ENCODE measurements around the gene KDM2A. TPM values are rescaled to one million over a fixed set of nuclear protein-coding genes. Genes with fewer than 3 reads are reported as not detected.

The KDM2A gene
- total RNA-seq, 1 experiment from 2014 or later = 121 TPM

DNA sequence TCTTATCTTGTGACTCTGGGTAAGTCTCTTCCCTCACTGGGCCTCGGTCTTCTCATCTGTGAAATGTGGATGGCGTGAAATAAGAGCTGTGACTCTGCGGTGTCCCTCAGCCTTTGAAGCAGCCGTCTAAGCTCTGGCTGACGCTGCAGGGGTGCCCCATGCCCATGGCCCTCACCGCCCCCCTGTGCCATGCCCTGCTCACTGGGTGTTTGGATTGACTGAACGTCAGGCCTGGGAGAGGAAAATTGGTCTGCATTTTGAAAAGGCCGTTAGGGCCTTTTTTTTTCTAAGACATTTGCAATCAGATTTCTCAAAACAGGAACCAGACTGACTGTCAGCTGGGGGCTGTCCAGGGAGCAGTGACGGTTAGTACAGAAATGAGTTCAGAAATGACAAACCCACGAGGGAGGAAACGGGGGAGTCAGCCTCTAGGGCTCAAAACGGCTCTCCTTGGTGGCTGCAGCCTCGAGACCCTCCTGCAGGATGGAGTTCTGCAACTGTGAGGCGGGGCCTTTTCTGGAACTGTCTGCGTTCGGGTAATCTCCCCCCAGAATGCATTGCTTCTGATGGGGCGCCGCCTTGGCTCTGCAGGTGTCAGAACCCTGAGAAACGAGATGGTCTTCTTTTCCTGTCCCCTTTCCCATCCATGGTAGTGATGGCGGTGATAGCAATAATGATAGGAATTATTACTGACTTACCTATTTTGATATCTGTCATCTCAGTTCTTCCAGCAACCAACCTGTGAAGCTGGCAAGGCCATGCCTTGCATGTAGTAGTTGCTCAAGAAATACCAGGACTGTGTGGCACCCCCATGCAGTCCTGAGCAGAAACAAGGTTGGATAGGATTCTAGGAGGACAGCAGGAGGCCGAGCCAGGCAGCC, 149.3 kb downstream of the KDM2A start:
- Histone ChIP-seq H3K9me3 (ENCODE audit: low read depth, low read length, poor library complexity, severe bottlenecking) (no peaks in the 10 kb centered on the region), H3K4me1 (ENCODE audit: insufficient read depth, low read length, poor library complexity, severe bottlenecking) (peaks cover 68% of the 10 kb centered on the region), H3K27me3 (replicated peaks; ENCODE audit: insufficient read depth, low read depth, low read length, poor library complexity) (no peaks in the 10 kb centered on the region), H3K4me3 (ENCODE audit: low read depth, low read length, poor library complexity, severe bottlenecking) (peak overlapping the region; percentile 95), H3K27ac (ENCODE audit: low read depth, low read length, poor library complexity, severe bottlenecking) (peak overlapping the region; percentile 83), H3K36me3 (ENCODE audit: insufficient read depth, low read length, poor library complexity, severe bottlenecking) (peaks cover 21% of the 10 kb centered on the region)
- TF ChIP-seq EZH2 (IDR thresholded peaks at IDR 0.05; ENCODE audit: borderline replicate concordance, low read depth, low read length, poor library complexity, severe bottlenecking) = no peak
- TF ChIP-seq, protein P1, sequence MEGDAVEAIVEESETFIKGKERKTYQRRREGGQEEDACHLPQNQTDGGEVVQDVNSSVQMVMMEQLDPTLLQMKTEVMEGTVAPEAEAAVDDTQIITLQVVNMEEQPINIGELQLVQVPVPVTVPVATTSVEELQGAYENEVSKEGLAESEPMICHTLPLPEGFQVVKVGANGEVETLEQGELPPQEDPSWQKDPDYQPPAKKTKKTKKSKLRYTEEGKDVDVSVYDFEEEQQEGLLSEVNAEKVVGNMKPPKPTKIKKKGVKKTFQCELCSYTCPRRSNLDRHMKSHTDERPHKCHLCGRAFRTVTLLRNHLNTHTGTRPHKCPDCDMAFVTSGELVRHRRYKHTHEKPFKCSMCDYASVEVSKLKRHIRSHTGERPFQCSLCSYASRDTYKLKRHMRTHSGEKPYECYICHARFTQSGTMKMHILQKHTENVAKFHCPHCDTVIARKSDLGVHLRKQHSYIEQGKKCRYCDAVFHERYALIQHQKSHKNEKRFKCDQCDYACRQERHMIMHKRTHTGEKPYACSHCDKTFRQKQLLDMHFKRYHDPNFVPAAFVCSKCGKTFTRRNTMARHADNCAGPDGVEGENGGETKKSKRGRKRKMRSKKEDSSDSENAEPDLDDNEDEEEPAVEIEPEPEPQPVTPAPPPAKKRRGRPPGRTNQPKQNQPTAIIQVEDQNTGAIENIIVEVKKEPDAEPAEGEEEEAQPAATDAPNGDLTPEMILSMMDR (conservative IDR thresholded peaks at IDR 0.05; ENCODE audit: low read depth, low read length) = no peak
- intact Hi-C loops (cut with micrococcal nuclease; ENCODE audit: unreplicated experiment) = no loop called here
- CTCF ChIA-PET = interaction anchor here (1.2 kb wide), 1 partner anchor 49 kb away, joined by 4 read pairs; no protein-coding TSS in a partner anchor
- BruUV-seq (replicated peaks) = no TSS peak
- POLR2A ChIA-PET (ENCODE audit: low non-redundant PET) = interaction anchor here (0.7 kb wide), 1 partner anchor 15 kb away, joined by 3 read pairs; no protein-coding TSS in a partner anchor
- DNase-seq (ENCODE audit: low spot score) = no peak

DNA sequence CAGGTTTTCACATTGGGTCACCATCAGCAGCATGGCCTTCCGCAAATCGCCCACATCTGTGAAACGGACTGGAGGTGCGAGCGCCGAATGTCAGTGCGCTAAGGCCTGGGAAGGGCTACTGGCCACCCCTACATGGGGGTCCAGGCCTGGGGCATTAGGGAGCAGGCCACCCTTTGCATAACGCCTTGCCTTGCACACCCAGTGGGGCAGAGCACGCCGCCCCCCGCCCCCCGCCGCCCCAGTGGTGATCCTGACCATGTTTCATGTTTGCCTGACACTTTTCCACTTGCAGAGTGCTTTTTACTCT, 149.9 kb downstream of the KDM2A start:
- H3K36me3 ChIP-seq (ENCODE audit: insufficient read depth, low read length, poor library complexity, severe bottlenecking) = peaks cover 21% of the 10 kb centered on the region
- DNase-seq (ENCODE audit: low spot score) = no peak
- TF ChIP-seq, protein P1 (conservative IDR thresholded peaks at IDR 0.05; ENCODE audit: low read depth, low read length) = no peak
- no peak for TF ChIP-seq EZH2 (IDR thresholded peaks at IDR 0.05; ENCODE audit: borderline replicate concordance, low read depth, low read length, poor library complexity, severe bottlenecking)
- no TSS peak for BruUV-seq (replicated peaks)
- peak overlapping the region; percentile 83 for H3K27ac ChIP-seq (ENCODE audit: low read depth, low read length, poor library complexity, severe bottlenecking)
- peaks cover 74% of the 10 kb centered on the region for H3K4me1 ChIP-seq (ENCODE audit: insufficient read depth, low read length, poor library complexity, severe bottlenecking)
- H3K27me3 ChIP-seq (replicated peaks; ENCODE audit: insufficient read depth, low read depth, low read length, poor library complexity) = no peaks in the 10 kb centered on the region
- POLR2A ChIA-PET (ENCODE audit: low non-redundant PET) = no interaction called here
- H3K9me3 ChIP-seq (ENCODE audit: low read depth, low read length, poor library complexity, severe bottlenecking) = no peaks in the 10 kb centered on the region
- intact Hi-C loops (cut with micrococcal nuclease; ENCODE audit: unreplicated experiment) = no loop called here
- CTCF ChIA-PET = no interaction called here
- H3K4me3 ChIP-seq (ENCODE audit: low read depth, low read length, poor library complexity, severe bottlenecking) = no peak overlapping the region

DNA sequence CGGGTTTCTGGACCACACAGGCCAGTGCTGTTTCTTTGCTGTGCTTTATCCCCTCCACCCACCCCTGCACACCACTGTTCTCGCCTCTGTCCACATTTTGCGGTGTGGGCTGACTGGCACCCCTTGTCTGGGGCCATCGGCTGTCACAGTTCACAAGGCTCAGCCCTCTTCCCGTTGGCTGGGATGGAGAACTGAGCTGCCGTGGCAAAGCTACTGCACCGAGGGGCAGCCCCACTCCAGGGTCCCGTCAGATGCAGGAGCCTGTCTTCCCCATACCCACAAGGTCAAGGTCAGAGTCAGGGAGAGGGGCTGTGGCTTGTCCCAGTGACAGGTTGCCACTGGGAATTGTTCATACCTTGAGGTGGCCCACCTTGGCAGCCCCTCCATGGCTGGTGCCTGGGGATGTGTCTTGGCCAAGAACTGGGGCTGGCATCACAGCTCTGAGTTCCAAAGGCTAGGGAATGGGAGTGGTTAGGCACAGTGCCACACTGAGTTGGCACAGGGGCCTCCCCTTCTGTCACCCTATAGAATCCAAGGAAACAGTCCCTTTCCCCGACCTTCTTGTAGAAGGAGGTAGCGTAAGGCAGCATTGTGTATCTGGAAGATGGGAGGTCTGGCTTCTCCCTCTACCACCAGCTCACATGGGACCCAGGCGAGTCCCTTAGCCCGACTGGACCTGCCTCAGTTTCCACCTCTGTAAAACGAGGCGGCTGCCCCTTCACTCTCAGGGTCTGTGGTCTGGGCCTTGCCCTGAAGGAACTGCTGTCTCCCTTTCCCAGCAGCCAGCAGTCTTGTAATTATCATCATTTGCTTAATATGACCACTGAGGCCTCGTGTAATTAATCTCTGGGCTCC, 150.6 kb downstream of the KDM2A start:
- DNase-seq (ENCODE audit: low spot score) = peak; percentile 85

More for the DNA sequence above, 150.6 kb downstream of the KDM2A start:
- H3K4me1 ChIP-seq (ENCODE audit: insufficient read depth, low read length, poor library complexity, severe bottlenecking) = peaks cover 79% of the 10 kb centered on the region
- H3K4me3 ChIP-seq (ENCODE audit: low read depth, low read length, poor library complexity, severe bottlenecking) = peak overlapping the region; percentile 32
- POLR2A ChIA-PET (ENCODE audit: low non-redundant PET) = no interaction called here
- BruUV-seq (replicated peaks) = no TSS peak
- CTCF ChIA-PET = interaction anchor here (0.9 to 1.3 kb wide), 2 partner anchors 8 to 48 kb away, joined by 3 to 8 read pairs; no protein-coding TSS in a partner anchor
- H3K9me3 ChIP-seq (ENCODE audit: low read depth, low read length, poor library complexity, severe bottlenecking) = no peaks in the 10 kb centered on the region
- H3K36me3 ChIP-seq (ENCODE audit: insufficient read depth, low read length, poor library complexity, severe bottlenecking) = peaks cover 22% of the 10 kb centered on the region
- intact Hi-C loops (cut with micrococcal nuclease; ENCODE audit: unreplicated experiment) = loop anchor here (2.0 kb wide), 1 partner anchor 19 kb away; the partner anchor contains the start of gene ANKRD13D
- H3K27me3 ChIP-seq (replicated peaks; ENCODE audit: insufficient read depth, low read depth, low read length, poor library complexity) = no peaks in the 10 kb centered on the region
- H3K27ac ChIP-seq (ENCODE audit: low read depth, low read length, poor library complexity, severe bottlenecking) = peak overlapping the region; percentile 83
- TF ChIP-seq EZH2 (IDR thresholded peaks at IDR 0.05; ENCODE audit: borderline replicate concordance, low read depth, low read length, poor library complexity, severe bottlenecking) = no peak
- TF ChIP-seq, protein P1 (conservative IDR thresholded peaks at IDR 0.05; ENCODE audit: low read depth, low read length) = no peak
